ENCODE measurements around the gene ZXDC.

GRCh38 chr3:126516152-126516935 lies 40.7 kb upstream of the ZXDC start:
- TF ChIP-seq POLR2AphosphoS5 (IDR thresholded peaks at IDR 0.05; ENCODE audit: borderline replicate concordance, low read depth, low read length) (no peak), EZH2 (IDR thresholded peaks at IDR 0.05) (no peak)

Measured in SK-N-MC (cell line).